Subcutaneous adipose tissue (tissue), 4 donors: ENCODE results near the gene NSUN2. TPM values are rescaled to one million over a fixed set of nuclear protein-coding genes. Genes with fewer than 3 reads are reported as not detected.

Experiments used
- CTCF ChIP-seq: fragments of 450-650 bp; IDR thresholded peaks from one replicate; pipeline ENCODE4 v1.5.1; 2016; ENCODE audit warnings: low read depth, mild to moderate bottlenecking, control low read depth, antibody characterized with exemption, moderate library complexity
- total RNA-seq, 4 donors: library from RNA; depleted of rRNA; stranded (reverse); fragments of >200 nt; gene quantifications; one replicate each; pipeline ENCODE4 v1.1.0, GENCODE V29; 2016

Gene NSUN2
- total RNA-seq, 4 donors from 2014 or later: 37.7 to 51.6 (median 42.1) TPM

- TF ChIP-seq CTCF: no peak
Measured at GRCh38 chr5:6587171-6587570, 45.7 kb downstream of the NSUN2 start.

GRCh38 chr5:6586647-6587042 is 46.2 kb downstream of the NSUN2 start:
- no peak for TF ChIP-seq CTCF

GRCh38 chr5:6585939-6586646 is 46.8 kb downstream of the NSUN2 start:
- TF ChIP-seq CTCF: no peak

GRCh38 chr5:6585168-6585567 is 47.7 kb downstream of the NSUN2 start:
- TF ChIP-seq CTCF: no peak

GRCh38 chr5:6584727-6585126 is 48.1 kb downstream of the NSUN2 start:
- TF ChIP-seq CTCF: no peak

GRCh38 chr5:6584101-6584645 is 48.7 kb downstream of the NSUN2 start:
- no peak for TF ChIP-seq CTCF

- no peak for TF ChIP-seq CTCF
Measured at GRCh38 chr5:6583049-6583880, 49.6 kb downstream of the NSUN2 start.
